ENCODE data around the gene CTSZ.
"Not testable (repeated sequence)": the region's sequence is repeated elsewhere in the genome, so short reads cannot be mapped to it uniquely, and the experiment has no call there.

Gene CTSZ

DNA sequence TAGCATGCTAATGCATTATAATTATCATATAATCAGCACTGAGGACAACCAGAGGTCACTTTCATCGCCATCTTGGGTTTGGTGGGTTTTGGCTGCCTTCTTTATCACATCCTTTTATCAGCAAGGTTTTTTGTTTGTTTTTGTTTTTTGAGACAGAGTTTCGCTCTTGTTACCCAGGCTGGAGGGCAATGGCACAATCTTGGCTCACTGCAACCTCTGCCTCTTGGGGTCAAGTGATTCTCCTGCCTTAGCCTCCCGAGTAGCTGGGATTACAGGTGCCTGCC lies 4.8 kb upstream of the CTSZ start:
- DNase-seq: not testable (repeated sequence)

- no peak for DNase-seq
These were observed 4.2 kb upstream of the CTSZ start for GRCh38 chr20:59010995-59011873.

DNA sequence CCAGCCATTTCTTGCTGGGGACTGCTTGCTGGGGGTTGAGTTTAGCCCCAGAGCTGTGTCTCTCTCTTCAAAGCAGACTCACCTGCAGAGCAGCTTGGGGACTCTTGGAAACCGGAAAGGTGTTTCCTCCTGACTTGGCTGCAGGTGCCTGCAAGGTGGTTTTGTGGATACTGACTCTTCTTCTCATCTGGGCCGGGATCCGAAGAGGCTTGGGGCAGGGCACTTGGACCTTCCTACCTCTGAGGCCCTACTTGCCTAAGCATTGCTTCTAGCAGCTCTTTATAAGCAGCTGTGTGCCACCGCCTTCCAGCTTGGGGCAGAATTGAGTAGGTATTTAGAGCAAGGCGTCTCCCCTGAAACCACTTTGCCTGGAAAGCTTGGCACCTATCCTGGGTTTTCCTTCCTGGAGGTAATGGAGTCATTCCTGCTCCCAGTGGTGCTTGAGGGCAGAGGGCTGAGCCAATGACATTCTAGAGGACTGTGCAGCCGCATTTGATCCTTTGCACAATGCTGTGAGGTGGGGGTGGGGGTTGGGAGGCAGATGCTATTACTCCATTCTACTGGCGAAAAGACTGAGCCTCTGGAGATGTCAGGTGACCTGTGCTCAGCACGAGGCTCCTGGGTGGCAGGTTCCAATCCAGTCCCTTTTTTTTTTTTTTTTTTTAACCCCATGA lies 3.4 kb upstream of the CTSZ start:
- no peak for DNase-seq

DNA sequence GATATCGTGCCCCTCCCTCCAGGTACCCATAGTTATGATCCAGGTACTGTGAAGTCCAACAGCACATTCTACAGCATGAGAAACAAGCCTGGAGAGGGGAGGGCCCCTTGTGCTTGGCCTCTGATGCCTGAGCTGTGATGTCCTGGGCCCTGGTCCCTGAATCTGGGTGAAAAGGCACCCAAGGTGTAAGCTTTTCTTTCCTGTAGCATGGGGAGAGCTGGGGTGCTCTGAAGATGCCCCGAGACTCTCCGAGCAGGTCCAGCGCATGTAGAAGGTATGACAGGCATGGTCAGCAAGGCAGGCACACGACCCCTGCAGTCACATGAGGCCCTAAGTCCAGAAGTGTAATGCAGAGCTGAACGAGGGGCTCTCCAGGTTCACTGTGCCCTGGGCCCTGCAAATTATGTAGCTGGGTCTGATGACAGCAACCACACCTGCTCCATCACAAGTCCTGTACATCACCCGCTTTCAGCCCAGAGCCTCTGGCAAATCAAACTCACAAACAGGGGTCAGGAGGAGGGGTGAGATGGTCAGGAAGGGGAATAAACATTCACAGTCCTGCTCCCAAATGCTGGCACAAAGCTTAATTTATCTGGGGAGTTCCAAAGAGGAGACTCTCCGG lies 1.8 kb upstream of the CTSZ start:
- DNase-seq: no peak

- no peak for DNase-seq
These were observed 834 bp upstream of the CTSZ start for GRCh38 chr20:59007665-59008511.

- DNase-seq: no peak
These were observed 739 bp downstream of the CTSZ start for GRCh38 chr20:59006167-59006863.

DNA sequence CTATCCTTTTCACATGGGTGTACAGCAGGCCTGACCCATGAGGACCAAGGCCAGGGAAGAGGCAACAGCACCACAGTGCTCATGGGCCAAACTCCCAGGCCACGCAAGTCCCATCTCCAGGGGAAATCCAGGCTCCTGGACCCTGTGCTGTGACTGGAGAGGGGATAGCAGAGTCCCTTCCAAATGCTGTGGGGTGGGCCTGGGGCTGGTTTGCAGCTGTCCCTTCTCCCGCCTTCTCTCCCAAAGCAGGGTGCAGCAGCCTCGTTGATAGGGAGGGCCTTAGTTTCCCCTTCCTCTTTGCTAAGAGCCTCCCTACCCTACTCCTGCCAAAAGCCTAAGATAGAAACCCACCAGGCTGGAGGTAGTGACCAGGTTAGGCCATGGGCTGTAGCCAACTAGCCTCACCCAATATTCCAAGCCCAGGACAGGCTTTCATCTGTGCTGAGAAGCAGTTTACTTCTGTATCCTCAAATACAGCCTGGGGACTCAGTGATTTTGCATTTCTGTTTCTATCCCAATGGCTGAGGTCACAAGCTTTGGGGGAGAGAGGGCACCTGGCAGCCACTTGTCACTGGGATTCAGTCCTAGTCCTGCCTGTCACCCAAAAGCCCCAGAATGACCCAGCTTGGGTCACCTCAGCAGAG lies 1.4 kb downstream of the CTSZ start:
- no peak for DNase-seq

DNA sequence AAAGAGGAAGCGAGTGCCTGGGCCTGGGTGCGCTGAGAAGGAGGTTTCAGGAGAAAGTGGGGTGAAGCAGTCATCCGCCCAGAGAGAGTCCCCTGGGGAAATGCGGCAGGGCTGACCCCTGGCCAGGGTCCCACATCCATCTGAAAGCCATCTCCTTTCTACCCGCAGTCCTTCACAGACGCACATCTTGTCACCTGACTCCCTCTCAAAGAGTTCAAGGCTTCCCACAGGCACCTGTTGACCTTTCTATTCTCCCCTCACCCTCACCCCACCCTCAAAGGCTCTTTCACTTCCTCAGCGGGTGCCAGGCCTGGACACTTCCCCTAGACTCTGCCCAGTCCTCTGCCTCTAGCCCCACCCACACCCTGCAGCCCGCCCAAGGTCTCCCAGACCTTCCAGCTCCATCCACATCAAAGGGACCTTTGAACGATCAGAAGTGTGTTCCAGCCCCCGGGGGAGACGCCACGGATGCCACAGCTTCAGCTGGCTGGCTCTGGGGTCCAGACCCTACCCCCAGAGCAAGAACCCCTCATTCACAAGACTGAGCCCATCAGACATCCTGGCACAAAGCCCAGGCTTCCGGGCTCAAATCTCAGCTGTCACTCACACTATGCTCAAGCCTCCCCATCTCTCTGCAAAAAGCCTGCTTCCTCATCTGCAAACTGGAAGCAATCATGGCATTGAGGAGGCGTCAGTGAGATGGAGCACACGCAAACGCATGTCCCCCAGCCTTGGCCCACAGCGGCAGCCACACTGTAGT lies 2.1 kb downstream of the CTSZ start:
- DNase-seq: no peak

DNA sequence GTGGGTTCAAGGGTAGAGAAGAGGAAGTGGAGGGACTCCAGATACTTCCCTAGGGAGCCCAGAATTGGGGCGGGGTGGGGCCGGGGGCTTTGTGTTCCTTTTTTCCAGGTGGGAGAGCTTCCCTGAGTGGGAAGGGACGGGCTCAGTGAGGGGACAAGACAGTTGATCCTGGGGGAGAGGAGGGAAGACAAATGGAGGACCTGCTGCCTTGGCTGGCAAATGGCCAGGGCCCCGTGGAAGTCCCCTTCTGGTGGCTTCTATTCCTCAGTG lies 2.6 kb downstream of the CTSZ start:
- no peak for DNase-seq

GRCh38 chr20:59003836-59004492 lies 3.1 kb downstream of the CTSZ start:
- DNase-seq: no peak

GRCh38 chr20:59002874-59003399 lies 4.1 kb downstream of the CTSZ start:
- no peak for DNase-seq

DNA sequence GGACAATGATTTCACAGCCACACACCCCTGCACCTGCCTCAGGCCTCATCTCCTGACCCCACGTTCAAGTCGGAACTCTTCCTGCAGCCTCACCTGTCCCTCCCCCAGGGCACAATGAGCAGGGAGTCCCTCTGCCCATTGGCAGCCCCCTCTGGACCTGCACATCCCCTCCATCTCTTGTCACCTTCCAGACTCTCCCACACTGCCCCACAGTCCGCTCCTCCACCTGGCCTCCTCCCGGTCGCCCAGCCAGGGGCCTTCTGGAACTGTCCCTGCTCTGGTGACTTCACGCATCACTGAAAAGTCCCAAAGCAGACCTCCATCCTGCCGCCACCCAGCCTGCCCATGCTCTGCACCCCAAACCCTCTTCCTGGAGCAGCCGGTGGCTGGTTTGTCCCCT lies 4.7 kb downstream of the CTSZ start:
- DNase-seq: no peak

DNA sequence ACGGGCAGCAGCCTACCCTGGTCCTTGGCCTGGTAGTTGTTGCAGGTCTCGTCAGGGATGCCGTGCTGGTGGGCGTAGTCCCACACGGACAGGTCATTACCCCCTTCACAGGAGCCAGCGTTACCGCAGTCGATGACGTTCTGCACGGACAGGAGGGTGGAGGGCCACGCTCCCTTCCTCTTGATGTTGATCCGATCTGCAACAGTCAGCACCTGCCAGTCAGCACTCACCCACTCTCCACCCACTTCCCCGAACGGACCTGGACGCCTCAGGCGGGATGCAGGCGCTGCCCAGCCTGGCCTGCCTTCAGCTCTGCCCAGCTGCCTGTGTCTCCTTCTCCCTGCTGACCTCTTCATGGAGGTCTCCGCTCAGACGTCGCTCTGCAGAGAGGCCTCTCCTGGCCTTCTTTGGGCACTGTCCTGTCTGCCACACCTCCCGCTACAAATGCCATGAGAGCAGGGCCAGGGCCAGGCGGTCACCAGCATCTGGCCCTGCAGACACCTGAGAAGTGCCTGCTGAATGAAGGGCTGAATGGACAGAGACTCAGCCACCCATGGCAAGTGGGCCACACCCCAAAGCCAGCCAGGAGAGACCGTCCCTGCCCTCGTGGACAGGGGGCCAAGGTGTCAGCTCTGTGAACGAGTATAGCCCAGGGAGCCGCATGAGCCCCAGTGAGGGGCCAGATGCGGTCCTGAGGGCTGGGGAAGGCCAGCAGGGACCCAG lies 5.4 kb downstream of the CTSZ start:
- DNase-seq: no peak

- no peak for DNase-seq
These were observed 6.0 kb downstream of the CTSZ start for GRCh38 chr20:59001068-59001448.

DNA sequence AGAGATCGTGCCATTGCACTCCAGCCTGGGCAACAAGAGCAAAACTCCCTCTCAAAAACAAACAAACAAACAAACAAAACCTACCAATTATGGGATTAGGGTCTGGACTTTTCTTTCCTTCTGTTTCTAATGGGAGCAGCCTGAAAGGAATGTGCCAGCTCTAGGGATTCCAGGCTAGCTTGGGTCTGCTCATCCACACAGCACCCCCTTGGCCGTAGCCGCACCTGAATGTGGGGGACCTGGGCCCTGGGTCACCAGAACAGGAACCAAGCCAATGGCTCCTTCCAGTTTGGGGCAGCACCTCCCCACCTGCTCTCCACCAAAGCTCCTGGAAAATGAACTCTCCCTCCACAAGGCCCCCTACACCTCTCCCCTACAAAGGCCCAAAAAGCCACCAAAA lies 6.7 kb downstream of the CTSZ start:
- no peak for DNase-seq

- peak; percentile 25 for DNase-seq
These were observed 8.4 kb downstream of the CTSZ start for GRCh38 chr20:58998656-58999055.

GRCh38 chr20:58997141-58997770 lies 9.8 kb downstream of the CTSZ start:
- DNase-seq: no peak

DNA sequence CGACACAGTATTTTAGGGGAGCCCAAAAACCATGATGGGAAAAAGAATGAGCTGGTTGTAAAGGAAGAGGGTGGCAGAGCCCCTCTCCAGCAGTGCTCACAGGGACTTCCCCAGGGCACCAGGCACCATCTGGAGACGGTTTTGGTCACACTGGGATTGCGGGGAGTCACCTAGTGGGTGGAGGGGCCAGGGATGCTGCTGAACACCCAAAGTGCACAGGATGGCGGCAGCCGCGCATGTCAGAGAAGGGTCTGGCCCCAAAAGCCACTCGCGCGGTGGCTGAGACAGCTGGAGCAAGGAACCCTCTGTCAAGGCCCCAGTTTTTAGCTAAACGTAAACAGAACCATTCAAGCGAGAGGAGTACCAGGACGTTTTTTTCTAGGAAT lies 10.8 kb downstream of the CTSZ start:
- DNase-seq: no peak

- no peak for DNase-seq
These were observed 11.4 kb downstream of the CTSZ start for GRCh38 chr20:58995461-58996225.
